T-helper 2 cell treated with Interferon-gamma antibody and Interleukin-4, amounts not matched to agents 5 μg/mL and 100 μg/mL, for 36 hours (primary cell): ENCODE measurements around the gene OR10H1.
A peak's percentile ranks its signal among the peaks of the same experiment; 100 is the strongest.
"Not testable (repeated sequence)": the region's sequence is repeated elsewhere in the genome, so short reads cannot be mapped to it uniquely, and the experiment has no call there.

Source experiments
- DNase-seq: peaks from one replicate; pipeline ENCODE4 v3.0.0; 2021; ENCODE audit warnings: low spot score
- H3K27ac Mint-ChIP-seq: one replicate; pipeline ENCODE4 v1.8.0; 2021; ENCODE audit warnings: mild to moderate bottlenecking, mixed read lengths
- H3K27me3 Mint-ChIP-seq: one replicate; pipeline ENCODE4 v1.8.0; 2021; ENCODE audit warnings: low read depth, mixed read lengths
- H3K36me3 Mint-ChIP-seq: one replicate; pipeline ENCODE4 v1.8.0; 2021; ENCODE audit warnings: low read depth, mixed read lengths
- H3K4me1 Mint-ChIP-seq: one replicate; pipeline ENCODE4 v1.8.0; 2021; ENCODE audit warnings: low read depth, mixed read lengths
- H3K4me3 Mint-ChIP-seq: one replicate; pipeline ENCODE4 v1.8.0; 2022; ENCODE audit warnings: mild to moderate bottlenecking, moderate library complexity, mixed read lengths
- H3K9me3 Mint-ChIP-seq: one replicate; pipeline ENCODE4 v1.8.0; 2021; ENCODE audit warnings: mixed read lengths

Gene OR10H1

GRCh38 chr19:15815306-15815705, at the start of gene OR10H1:
Gene OR10H1, minus strand, starts transcription at chr19:15815664. Its CDS starts 7,627 bp downstream, at chr19:15808037.
- Mint-ChIP-seq H3K9me3 (no peaks in the 10 kb centered on the region), H3K27me3 (peaks cover 44% of the 10 kb centered on the region), H3K4me1 (peaks cover 16% of the 10 kb centered on the region), H3K36me3 (no peaks in the 10 kb centered on the region), H3K4me3 (no peak within 1 kb of the TSS), H3K27ac (no peak within 1 kb of the TSS)
- DNase-seq: no peak

DNA sequence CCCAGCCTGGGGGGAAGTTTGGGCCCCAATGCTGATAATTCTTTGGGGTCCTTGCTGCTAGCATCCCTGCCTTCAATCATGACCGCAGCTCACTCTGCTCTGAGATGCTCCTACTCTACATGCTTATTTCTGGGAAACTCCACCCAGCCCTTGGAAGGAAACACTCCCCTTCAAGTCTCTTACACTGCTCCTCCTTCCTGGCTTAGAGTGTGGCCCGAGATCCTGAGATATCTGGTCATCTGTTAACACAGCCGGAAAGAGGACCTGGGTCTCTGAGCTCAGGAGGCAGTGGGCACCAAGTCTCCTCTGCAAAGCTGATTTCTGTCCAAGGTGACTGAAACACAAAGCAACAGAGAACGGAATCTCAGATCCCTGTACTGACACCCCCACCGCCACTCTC, 49.4 kb upstream of the OR10H1 start:
- Mint-ChIP-seq H3K27ac (no peak overlapping the region), H3K36me3 (no peaks in the 10 kb centered on the region)

GRCh38 chr19:15863272-15863671, 47.8 kb upstream of the OR10H1 start:
- Mint-ChIP-seq H3K36me3 (no peaks in the 10 kb centered on the region), H3K27me3 (peaks cover 16% of the 10 kb centered on the region), H3K9me3 (no peaks in the 10 kb centered on the region), H3K4me3 (no peak overlapping the region), H3K27ac (no peak overlapping the region), H3K4me1 (peaks cover 23% of the 10 kb centered on the region)
- DNase-seq: no peak

More for the DNA sequence above, 49.4 kb upstream of the OR10H1 start:
- H3K4me1 Mint-ChIP-seq: peaks cover 33% of the 10 kb centered on the region
- H3K27me3 Mint-ChIP-seq: peaks cover 16% of the 10 kb centered on the region
- H3K9me3 Mint-ChIP-seq: no peaks in the 10 kb centered on the region
- H3K4me3 Mint-ChIP-seq: no peak overlapping the region
- no peak for DNase-seq

GRCh38 chr19:15862444-15862843, 47.0 kb upstream of the OR10H1 start:
- peaks cover 16% of the 10 kb centered on the region for H3K27me3 Mint-ChIP-seq
- no peak overlapping the region for H3K4me3 Mint-ChIP-seq
- no peaks in the 10 kb centered on the region for H3K36me3 Mint-ChIP-seq
- H3K27ac Mint-ChIP-seq: no peak overlapping the region
- DNase-seq: no peak
- peaks cover 21% of the 10 kb centered on the region for H3K4me1 Mint-ChIP-seq
- no peaks in the 10 kb centered on the region for H3K9me3 Mint-ChIP-seq

- no peak for DNase-seq
- Mint-ChIP-seq H3K27me3 (peaks cover 16% of the 10 kb centered on the region), H3K27ac (no peak overlapping the region), H3K36me3 (no peaks in the 10 kb centered on the region), H3K9me3 (no peaks in the 10 kb centered on the region), H3K4me3 (no peak overlapping the region), H3K4me1 (peaks cover 11% of the 10 kb centered on the region)
Observed at GRCh38 chr19:15860522-15860921, 45.1 kb upstream of the OR10H1 start.

DNA sequence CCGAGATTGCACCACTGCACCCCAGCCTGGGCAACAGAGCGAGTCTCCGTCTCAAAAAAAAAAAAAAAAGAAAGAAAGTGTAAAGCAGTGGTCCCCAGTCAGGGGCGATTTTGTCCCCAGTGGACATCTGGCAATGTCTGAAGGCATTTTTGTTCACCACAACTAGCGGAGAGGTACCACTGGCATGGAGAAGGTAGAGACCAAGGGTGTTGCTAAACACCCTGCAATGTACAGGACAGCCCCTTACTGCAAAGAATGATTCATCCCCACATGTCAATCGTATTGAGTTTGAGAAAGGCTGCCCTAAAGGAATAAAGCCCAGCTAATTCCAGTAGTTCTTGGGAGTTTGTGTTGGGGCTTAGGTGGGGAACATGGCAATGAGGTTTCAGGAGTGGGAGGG, 43.7 kb upstream of the OR10H1 start:
- Mint-ChIP-seq H3K9me3 (no peaks in the 10 kb centered on the region), H3K36me3 (no peaks in the 10 kb centered on the region), H3K4me1 (peaks cover 2% of the 10 kb centered on the region), H3K27me3 (peaks cover 12% of the 10 kb centered on the region), H3K27ac (no peak overlapping the region), H3K4me3 (no peak overlapping the region)
- DNase-seq: no peak

DNA sequence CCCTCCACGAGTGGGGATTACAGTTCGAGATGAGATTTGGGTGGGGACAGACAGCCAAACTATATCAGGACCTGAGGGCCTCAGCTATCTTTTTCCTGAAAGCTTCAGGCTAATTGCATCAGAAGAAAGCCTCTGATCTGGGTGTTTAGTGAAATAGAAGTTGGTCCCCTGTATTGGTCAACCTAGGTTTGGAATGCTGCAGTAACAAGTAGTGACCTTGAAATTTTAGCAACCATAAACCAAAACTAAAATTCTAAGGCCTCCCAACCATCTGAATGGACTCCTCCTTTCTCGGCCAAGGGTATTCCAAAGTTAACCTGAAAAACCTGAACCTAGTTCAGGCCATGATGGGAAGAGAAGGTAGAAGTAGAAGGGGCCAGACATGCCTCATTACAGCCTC, 34.9 kb upstream of the OR10H1 start:
- Mint-ChIP-seq H3K27ac (no peak overlapping the region), H3K9me3 (peaks cover 15% of the 10 kb centered on the region), H3K4me3 (no peak overlapping the region), H3K4me1 (peaks cover 13% of the 10 kb centered on the region), H3K27me3 (no peaks in the 10 kb centered on the region), H3K36me3 (peaks cover 12% of the 10 kb centered on the region)
- no peak for DNase-seq

- no peak overlapping the region for H3K4me3 Mint-ChIP-seq
- H3K9me3 Mint-ChIP-seq: peaks cover 26% of the 10 kb centered on the region
- peaks cover 37% of the 10 kb centered on the region for H3K4me1 Mint-ChIP-seq
- peaks cover 20% of the 10 kb centered on the region for H3K36me3 Mint-ChIP-seq
- H3K27me3 Mint-ChIP-seq: no peaks in the 10 kb centered on the region
- no peak overlapping the region for H3K27ac Mint-ChIP-seq
- DNase-seq: no peak
Observed at GRCh38 chr19:15846923-15847322, 31.5 kb upstream of the OR10H1 start.

GRCh38 chr19:15843894-15844222, 28.4 kb upstream of the OR10H1 start:
- Mint-ChIP-seq H3K4me1 (peaks cover 41% of the 10 kb centered on the region), H3K4me3 (peak overlapping the region; percentile 72), H3K9me3 (peaks cover 26% of the 10 kb centered on the region), H3K36me3 (peaks cover 20% of the 10 kb centered on the region), H3K27ac (peak overlapping the region; percentile 91)
- H3K27me3 Mint-ChIP-seq, DNase-seq: not testable (repeated sequence)

GRCh38 chr19:15843203-15843893, 27.9 kb upstream of the OR10H1 start:
- H3K36me3 Mint-ChIP-seq: peaks cover 20% of the 10 kb centered on the region
- no peak for DNase-seq
- peaks cover 26% of the 10 kb centered on the region for H3K9me3 Mint-ChIP-seq
- H3K4me3 Mint-ChIP-seq: peak overlapping the region; percentile 72
- peaks cover 46% of the 10 kb centered on the region for H3K4me1 Mint-ChIP-seq
- no peaks in the 10 kb centered on the region for H3K27me3 Mint-ChIP-seq
- H3K27ac Mint-ChIP-seq: peak overlapping the region; percentile 91

- peak overlapping the region; percentile 28 for H3K4me3 Mint-ChIP-seq
- H3K9me3 Mint-ChIP-seq: peaks cover 23% of the 10 kb centered on the region
- DNase-seq: no peak
- H3K36me3 Mint-ChIP-seq: peaks cover 18% of the 10 kb centered on the region
- peaks cover 53% of the 10 kb centered on the region for H3K4me1 Mint-ChIP-seq
- H3K27ac Mint-ChIP-seq: peak overlapping the region; percentile 59
- H3K27me3 Mint-ChIP-seq: no peaks in the 10 kb centered on the region
Observed at GRCh38 chr19:15841875-15842569, 26.6 kb upstream of the OR10H1 start.

DNA sequence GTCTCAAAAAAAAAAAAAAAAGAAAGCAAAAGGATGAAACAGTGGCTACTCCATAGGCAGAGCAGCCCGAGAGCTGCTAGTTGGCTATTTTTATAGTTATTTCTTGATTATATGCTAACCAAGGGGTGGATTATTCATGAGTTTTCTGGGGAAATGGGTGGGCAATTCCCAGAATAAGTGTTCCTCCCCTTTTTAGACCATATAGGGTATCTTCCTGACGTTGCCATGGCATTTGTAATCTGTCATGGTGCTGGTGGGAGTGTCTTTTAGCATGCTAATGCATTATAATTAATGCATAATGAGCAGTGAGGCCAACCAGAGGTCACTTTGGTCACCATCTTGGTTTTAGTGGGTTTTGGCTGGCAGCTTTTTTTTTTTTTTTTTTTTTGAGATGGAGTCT, 25.4 kb upstream of the OR10H1 start:
- peaks cover 17% of the 10 kb centered on the region for H3K9me3 Mint-ChIP-seq
- DNase-seq: no peak
- H3K4me3 Mint-ChIP-seq: no peak overlapping the region
- peaks cover 11% of the 10 kb centered on the region for H3K36me3 Mint-ChIP-seq
- no peaks in the 10 kb centered on the region for H3K27me3 Mint-ChIP-seq
- no peak overlapping the region for H3K27ac Mint-ChIP-seq
- H3K4me1 Mint-ChIP-seq: peaks cover 51% of the 10 kb centered on the region

GRCh38 chr19:15839888-15840287, 24.4 kb upstream of the OR10H1 start:
- not testable (repeated sequence) for H3K27me3 Mint-ChIP-seq, H3K27ac Mint-ChIP-seq, H3K4me3 Mint-ChIP-seq, DNase-seq
- peaks cover 15% of the 10 kb centered on the region for H3K9me3 Mint-ChIP-seq
- peaks cover 47% of the 10 kb centered on the region for H3K4me1 Mint-ChIP-seq
- peaks cover 10% of the 10 kb centered on the region for H3K36me3 Mint-ChIP-seq

GRCh38 chr19:15838351-15838750, 22.9 kb upstream of the OR10H1 start:
- Mint-ChIP-seq H3K27me3 (no peaks in the 10 kb centered on the region), H3K9me3 (peaks cover 7% of the 10 kb centered on the region), H3K27ac (peak overlapping the region; percentile 69), H3K36me3 (peaks cover 4% of the 10 kb centered on the region), H3K4me3 (peak overlapping the region; percentile 92), H3K4me1 (peaks cover 37% of the 10 kb centered on the region)
- DNase-seq: no peak
